Measurements from ENCODE around the gene ABCA2. TPM values are rescaled to one million over a fixed set of nuclear protein-coding genes. Genes with fewer than 3 reads are reported as not detected.

The ABCA2 gene
- total RNA-seq, 1 donor = 20.3 TPM

DNA sequence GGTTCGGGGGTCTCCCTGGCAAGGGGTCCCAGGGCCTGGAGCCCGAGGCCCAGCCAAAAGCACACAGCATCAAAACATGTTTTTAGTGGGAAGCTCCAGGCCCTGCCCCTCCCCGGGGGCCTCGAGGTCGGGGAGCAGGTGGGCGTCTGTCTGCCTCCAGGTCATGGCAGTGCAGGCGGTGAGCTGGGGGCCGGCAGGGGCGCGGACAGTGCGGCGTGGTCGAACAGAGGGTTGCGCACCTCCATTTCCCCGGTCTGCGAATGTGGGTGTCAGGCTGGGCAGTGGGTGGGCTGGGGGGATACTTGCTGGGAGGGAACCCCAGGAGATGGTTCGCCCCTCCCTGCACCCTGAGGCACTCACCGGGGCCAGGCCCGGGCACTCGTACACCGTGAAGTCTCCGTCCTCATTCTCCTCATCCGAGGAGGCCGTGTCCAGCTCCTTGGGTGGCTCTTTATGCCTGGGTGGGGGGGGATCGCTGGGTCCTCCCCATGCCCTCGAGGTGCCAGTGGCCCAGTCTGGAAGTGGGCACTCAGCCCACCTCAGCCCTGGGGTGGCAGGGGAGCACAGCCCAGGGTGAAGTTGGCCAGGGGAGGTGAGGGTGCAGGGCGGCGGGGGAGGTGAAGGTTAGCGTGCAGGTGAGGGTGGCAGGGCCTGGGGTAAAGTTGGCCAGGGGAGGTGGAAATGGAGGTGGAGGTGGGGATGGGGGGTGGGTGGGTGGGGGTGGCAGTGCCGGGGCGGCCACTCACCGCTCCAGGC is 11.8 kb upstream of the ABCA2 start:
- H3K9me3 ChIP-seq (ENCODE audit: low read depth, low read length) = no peaks in the 10 kb centered on the region
- no peak overlapping the region for H3K4me2 ChIP-seq (ENCODE audit: insufficient read depth, low read length)
- DNase-seq (ENCODE audit: insufficient read length, low spot score, missing footprints) = no peak
- H3K4me3 ChIP-seq (ENCODE audit: insufficient read depth, low read length) = no peak overlapping the region
- H2AFZ ChIP-seq (ENCODE audit: low read length) = no peak overlapping the region
- H3K79me2 ChIP-seq (ENCODE audit: insufficient read depth, low read length) = peaks cover 25% of the 10 kb centered on the region
- TF ChIP-seq, protein P1, sequence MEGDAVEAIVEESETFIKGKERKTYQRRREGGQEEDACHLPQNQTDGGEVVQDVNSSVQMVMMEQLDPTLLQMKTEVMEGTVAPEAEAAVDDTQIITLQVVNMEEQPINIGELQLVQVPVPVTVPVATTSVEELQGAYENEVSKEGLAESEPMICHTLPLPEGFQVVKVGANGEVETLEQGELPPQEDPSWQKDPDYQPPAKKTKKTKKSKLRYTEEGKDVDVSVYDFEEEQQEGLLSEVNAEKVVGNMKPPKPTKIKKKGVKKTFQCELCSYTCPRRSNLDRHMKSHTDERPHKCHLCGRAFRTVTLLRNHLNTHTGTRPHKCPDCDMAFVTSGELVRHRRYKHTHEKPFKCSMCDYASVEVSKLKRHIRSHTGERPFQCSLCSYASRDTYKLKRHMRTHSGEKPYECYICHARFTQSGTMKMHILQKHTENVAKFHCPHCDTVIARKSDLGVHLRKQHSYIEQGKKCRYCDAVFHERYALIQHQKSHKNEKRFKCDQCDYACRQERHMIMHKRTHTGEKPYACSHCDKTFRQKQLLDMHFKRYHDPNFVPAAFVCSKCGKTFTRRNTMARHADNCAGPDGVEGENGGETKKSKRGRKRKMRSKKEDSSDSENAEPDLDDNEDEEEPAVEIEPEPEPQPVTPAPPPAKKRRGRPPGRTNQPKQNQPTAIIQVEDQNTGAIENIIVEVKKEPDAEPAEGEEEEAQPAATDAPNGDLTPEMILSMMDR (IDR thresholded peaks at IDR 0.05; ENCODE audit: extremely low read depth, low read depth, low read length) = no peak
- H4K20me1 ChIP-seq (ENCODE audit: insufficient read depth, low read length) = peaks cover 20% of the 10 kb centered on the region
- no peaks in the 10 kb centered on the region for H3K27me3 ChIP-seq (ENCODE audit: insufficient read depth, low read length)
- peaks cover 2% of the 10 kb centered on the region for H3K4me1 ChIP-seq (ENCODE audit: insufficient read depth, low read length)
- H3K36me3 ChIP-seq (ENCODE audit: insufficient read depth, low read length) = peaks cover 5% of the 10 kb centered on the region
- H3K27ac ChIP-seq (ENCODE audit: low read depth, low read length) = no peak overlapping the region

DNA sequence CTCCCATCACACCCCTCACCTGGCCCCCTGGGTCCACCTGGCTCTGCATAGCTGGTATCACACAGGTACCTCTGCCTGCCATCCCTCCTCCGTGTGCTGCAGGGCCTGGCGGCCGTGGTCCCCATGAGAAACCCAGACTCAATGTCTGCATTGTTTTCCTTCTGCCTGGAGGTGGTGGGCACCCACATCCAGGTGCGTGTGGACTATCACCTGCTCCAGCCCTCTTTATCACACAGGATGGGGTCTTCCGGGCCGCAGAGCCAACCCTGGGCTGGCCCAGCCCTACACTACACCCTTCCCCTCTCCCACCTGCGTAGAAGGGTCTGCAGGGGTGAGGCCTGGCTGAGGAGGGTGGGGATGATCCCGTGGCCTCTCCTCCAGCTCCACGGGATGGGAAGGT is 10.9 kb upstream of the ABCA2 start:
- Histone ChIP-seq H3K4me3 (ENCODE audit: insufficient read depth, low read length) (no peak overlapping the region), H3K4me2 (ENCODE audit: insufficient read depth, low read length) (no peak overlapping the region), H4K20me1 (ENCODE audit: insufficient read depth, low read length) (peaks cover 12% of the 10 kb centered on the region), H3K27me3 (ENCODE audit: insufficient read depth, low read length) (no peaks in the 10 kb centered on the region), H2AFZ (ENCODE audit: low read length) (no peak overlapping the region), H3K79me2 (ENCODE audit: insufficient read depth, low read length) (peaks cover 16% of the 10 kb centered on the region), H3K4me1 (ENCODE audit: insufficient read depth, low read length) (no peaks in the 10 kb centered on the region), H3K9me3 (ENCODE audit: low read depth, low read length) (no peaks in the 10 kb centered on the region), H3K27ac (ENCODE audit: low read depth, low read length) (no peak overlapping the region), H3K36me3 (ENCODE audit: insufficient read depth, low read length) (peaks cover 5% of the 10 kb centered on the region)
- DNase-seq (ENCODE audit: insufficient read length, low spot score, missing footprints) = no peak
- TF ChIP-seq, protein P1 (IDR thresholded peaks at IDR 0.05; ENCODE audit: extremely low read depth, low read depth, low read length) = no peak

DNA sequence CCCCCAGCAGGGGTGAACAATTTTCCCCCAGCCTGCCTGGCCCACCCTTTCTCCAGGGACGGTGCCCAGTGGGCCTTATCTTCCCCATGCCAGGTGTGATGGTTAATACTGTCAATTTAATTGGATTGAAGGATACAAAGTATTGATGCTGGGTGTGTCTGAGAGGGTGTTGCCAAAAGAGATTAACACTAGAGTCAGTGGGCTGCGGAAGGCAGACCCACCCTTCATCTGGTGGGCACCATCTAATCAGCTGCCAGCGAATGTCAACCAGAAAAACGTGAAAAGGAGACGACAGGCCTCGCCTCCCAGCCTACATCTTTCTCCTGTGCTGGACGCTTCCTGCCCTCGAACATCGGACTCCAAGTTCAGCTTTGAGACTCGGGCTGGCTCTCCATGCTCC is 9.4 kb upstream of the ABCA2 start:
- H3K9me3 ChIP-seq (ENCODE audit: low read depth, low read length) = no peaks in the 10 kb centered on the region
- TF ChIP-seq, protein P1 (IDR thresholded peaks at IDR 0.05; ENCODE audit: extremely low read depth, low read depth, low read length) = no peak
- no peak overlapping the region for H2AFZ ChIP-seq (ENCODE audit: low read length)
- no peaks in the 10 kb centered on the region for H3K4me1 ChIP-seq (ENCODE audit: insufficient read depth, low read length)
- H3K4me3 ChIP-seq (ENCODE audit: insufficient read depth, low read length) = no peak overlapping the region
- no peak overlapping the region for H3K27ac ChIP-seq (ENCODE audit: low read depth, low read length)
- H3K27me3 ChIP-seq (ENCODE audit: insufficient read depth, low read length) = no peaks in the 10 kb centered on the region
- DNase-seq (ENCODE audit: insufficient read length, low spot score, missing footprints) = no peak
- no peak overlapping the region for H3K4me2 ChIP-seq (ENCODE audit: insufficient read depth, low read length)
- peaks cover 3% of the 10 kb centered on the region for H4K20me1 ChIP-seq (ENCODE audit: insufficient read depth, low read length)
- peaks cover 5% of the 10 kb centered on the region for H3K36me3 ChIP-seq (ENCODE audit: insufficient read depth, low read length)
- H3K79me2 ChIP-seq (ENCODE audit: insufficient read depth, low read length) = peaks cover 4% of the 10 kb centered on the region

DNA sequence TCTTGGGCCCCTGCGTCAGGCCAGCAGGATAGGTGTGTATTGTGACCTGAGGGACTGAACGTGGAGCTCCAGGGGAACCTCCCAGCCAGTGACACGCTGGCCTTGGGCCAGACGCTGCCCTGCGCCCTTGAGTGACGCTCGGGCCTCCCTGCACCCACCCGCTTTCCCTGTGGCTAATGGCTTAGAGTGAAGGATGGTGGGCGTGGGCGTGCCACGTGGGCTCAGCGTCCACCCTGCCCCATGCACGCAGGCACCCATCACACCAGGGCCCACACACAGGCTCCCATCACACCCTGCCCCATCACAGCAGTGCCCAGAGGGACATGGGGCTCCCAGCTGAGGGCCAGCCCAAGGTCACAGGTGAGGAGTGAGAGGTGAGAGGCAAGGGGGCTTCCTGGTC is 9.0 kb upstream of the ABCA2 start:
- no peak overlapping the region for H3K4me3 ChIP-seq (ENCODE audit: insufficient read depth, low read length)
- H3K9me3 ChIP-seq (ENCODE audit: low read depth, low read length) = no peaks in the 10 kb centered on the region
- no peak overlapping the region for H3K27ac ChIP-seq (ENCODE audit: low read depth, low read length)
- H4K20me1 ChIP-seq (ENCODE audit: insufficient read depth, low read length) = peaks cover 3% of the 10 kb centered on the region
- no peak overlapping the region for H3K4me2 ChIP-seq (ENCODE audit: insufficient read depth, low read length)
- TF ChIP-seq, protein P1 (IDR thresholded peaks at IDR 0.05; ENCODE audit: extremely low read depth, low read depth, low read length) = no peak
- DNase-seq (ENCODE audit: insufficient read length, low spot score, missing footprints) = no peak
- no peaks in the 10 kb centered on the region for H3K27me3 ChIP-seq (ENCODE audit: insufficient read depth, low read length)
- H2AFZ ChIP-seq (ENCODE audit: low read length) = no peak overlapping the region
- peaks cover 4% of the 10 kb centered on the region for H3K79me2 ChIP-seq (ENCODE audit: insufficient read depth, low read length)
- H3K4me1 ChIP-seq (ENCODE audit: insufficient read depth, low read length) = no peaks in the 10 kb centered on the region
- H3K36me3 ChIP-seq (ENCODE audit: insufficient read depth, low read length) = peaks cover 5% of the 10 kb centered on the region
